Colon (tissue), 2 donors: ENCODE measurements around the gene ZNF581.

Experiments used
- FAIRE-seq: peaks from 2 replicates; lab custom pipeline; 2012; peaks lifted over from hg19 to GRCh38; lab: Jason Lieb, UNC
- donor health status: control.
- donor health status: control.

The ZNF581 gene, protein sequence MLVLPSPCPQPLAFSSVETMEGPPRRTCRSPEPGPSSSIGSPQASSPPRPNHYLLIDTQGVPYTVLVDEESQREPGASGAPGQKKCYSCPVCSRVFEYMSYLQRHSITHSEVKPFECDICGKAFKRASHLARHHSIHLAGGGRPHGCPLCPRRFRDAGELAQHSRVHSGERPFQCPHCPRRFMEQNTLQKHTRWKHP

GRCh38 chr19:55643003-55643886 lies at the start of gene ZNF581:
ZNF581 (plus strand) TSS chr19:55643649; CDS start chr19:55644572, 923 bp downstream.
- FAIRE-seq = no peak

DNA sequence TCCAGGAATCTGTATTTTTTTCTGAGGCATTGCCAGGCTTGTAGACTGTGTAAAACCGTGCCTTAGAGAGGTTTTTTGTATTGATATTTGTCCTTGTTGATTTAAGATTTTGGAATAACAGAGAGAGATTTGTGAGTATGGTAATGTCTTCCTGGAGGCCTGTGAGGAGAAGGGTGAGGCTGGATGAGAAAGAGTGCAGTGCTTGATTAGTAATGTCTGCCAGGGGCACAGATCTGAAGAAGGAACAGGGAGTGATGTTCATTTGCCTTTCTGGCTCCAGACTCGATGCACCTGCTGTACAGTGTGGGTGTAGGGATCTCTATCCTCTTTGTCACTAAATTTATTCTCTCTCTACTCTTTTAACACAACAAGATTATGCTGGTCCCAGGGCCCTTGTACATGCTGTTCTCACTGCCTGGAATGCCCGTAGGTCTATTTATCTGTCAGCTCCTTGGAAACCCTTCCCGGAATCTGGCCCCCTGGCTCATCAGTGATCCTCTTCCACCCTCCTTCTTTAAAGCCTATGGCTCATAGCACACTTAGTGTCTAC lies 48.4 kb upstream of the ZNF581 start:
- no peak for FAIRE-seq

GRCh38 chr19:55596304-55596703 lies 47.1 kb upstream of the ZNF581 start:
- FAIRE-seq = no peak

GRCh38 chr19:55597501-55597921 lies 45.9 kb upstream of the ZNF581 start:
- no peak for FAIRE-seq

DNA sequence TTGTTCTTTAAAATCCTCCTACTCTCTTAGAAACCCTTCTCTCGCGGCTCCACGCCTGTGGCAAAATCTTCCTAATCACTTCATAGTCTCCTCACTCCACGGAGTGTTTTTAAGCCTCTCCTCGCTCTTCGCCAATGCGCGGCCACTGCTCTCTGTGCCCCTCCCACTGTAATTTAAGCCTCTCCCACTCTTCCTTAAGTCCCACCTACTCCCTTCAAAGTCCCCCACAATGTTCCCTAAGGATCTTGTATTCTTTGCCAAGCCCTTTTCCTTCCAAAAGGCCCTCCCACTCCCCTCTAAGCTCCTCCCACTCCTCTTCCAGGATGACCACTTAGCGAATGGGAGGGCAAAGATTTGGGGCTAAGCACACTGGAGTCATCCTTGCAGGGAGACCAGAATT lies 45.4 kb upstream of the ZNF581 start:
- FAIRE-seq = no peak

- no peak for FAIRE-seq
Measured at GRCh38 chr19:55598719-55599467, 44.6 kb upstream of the ZNF581 start.

- no peak for FAIRE-seq
Measured at GRCh38 chr19:55599468-55599841, 44.0 kb upstream of the ZNF581 start, which contains the start of gene FIZ1. FIZ1 (minus strand) TSS chr19:55599517; CDS start chr19:55597865, 1,652 bp downstream.

GRCh38 chr19:55599842-55600661 lies 43.4 kb upstream of the ZNF581 start, which contains the start of gene ZNF524:
ZNF524 (plus strand) TSS chr19:55600288; CDS start chr19:55602113, 1,825 bp downstream.
- FAIRE-seq = no peak

DNA sequence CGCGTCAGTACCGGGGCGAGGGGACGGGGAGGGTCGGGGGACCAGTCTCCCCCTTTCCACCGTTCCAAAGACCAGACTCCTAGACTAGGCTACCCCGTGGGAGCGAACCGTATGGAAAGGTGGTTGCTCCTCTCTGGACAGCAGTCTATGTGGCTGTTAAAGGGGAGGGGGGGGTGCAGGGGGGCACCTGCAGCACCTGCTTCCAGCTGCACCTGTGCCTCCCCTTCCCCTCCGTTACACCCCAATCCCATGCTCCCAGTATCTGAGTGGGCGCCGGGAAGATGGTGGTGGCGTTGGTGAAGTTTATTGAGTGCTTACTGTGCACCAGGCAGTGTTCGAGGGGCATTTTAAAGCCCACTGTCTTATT lies 42.8 kb upstream of the ZNF581 start:
- no peak for FAIRE-seq

GRCh38 chr19:55601084-55601483 lies 42.4 kb upstream of the ZNF581 start:
- FAIRE-seq = no peak

DNA sequence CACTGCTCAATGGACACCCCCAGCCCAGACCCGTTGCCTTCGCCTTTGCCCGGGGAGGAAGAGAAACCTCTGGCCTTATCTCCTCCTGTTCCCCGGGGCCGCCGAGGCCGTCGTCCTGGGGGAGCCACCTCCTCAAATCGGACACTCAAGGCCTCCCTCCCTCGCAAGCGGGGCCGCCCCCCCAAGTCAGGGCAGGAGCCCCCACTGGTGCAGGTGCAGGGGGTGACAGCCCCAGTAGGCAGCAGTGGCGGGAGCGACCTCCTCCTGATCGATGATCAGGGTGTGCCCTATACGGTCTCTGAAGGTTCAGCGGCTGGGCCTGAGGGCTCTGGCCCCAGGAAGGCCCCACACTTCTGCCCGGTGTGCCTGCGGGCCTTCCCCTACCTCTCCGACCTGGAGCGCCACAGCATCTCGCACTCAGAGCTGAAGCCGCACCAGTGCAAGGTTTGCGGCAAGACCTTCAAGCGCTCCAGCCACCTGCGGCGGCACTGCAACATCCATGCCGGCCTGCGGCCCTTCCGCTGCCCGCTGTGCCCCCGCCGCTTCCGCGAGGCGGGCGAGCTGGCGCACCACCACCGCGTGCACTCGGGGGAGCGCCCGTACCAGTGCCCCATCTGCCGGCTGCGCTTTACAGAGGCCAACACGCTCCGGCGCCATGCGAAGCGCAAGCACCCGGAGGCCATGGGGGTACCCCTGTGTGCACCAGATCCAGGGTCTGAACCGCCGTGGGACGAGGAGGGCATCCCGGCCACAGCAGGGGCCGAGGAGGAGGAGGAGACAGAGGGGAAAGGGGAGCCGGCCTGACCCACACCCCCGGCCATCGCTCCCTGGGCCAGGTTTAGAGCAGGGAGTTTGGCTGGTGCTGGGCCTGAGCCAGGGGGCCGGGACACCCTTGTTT lies 41.1 kb upstream of the ZNF581 start:
- FAIRE-seq = no peak

DNA sequence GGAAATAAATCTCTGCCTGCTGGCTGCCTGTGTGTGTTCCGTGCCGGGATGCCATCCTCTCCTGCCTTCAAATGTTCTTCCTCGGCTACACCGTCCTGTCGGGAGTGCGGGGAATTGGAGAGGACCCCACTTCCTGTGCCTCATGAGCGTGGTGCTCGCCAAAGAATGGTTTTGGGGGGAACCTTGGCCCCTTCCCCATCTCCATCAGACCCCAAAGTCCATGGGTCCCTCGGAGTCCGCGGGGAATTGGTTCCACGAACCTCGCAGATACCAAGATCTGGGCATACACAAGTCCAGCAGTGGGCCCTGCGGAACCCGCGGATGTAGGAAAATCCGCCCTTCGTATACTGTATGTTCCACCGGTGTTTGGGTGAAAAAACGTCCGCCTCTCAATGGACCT lies 40.3 kb upstream of the ZNF581 start:
- no peak for FAIRE-seq

DNA sequence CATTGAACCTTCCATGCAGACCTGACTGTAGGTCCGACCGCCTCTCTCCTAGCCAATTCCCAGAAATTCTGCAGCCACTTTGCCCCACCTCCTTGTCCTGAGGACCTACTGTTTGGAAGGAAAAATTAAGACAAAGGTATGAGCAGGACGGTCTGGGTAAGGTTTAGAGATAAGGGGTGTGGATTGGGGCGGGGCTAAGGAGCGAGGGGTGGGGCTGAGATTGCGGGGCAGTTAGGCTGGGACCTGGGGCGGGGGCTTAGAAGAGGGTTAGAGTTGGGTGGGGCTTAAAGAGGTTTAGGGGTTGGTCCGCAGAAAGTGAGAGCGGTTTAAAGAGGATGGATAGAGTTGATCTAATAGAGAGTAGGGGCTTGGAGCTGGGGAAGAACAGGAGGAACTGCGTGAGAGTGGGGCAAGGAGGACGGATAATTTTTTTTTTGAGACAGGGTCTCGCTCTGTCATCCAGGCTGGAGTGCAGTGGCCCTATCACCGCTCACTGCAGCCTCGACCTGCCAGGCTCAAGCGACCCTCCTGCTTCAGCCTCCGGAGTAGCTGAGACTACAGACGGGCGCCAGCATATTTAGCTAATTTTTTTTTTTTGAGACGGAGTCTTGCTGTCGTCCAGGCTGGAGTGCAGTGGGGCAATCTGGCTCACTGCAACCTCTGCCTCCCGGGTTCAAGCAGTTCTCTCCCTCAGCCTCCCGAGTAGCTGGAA lies 39.7 kb upstream of the ZNF581 start:
- FAIRE-seq = no peak

DNA sequence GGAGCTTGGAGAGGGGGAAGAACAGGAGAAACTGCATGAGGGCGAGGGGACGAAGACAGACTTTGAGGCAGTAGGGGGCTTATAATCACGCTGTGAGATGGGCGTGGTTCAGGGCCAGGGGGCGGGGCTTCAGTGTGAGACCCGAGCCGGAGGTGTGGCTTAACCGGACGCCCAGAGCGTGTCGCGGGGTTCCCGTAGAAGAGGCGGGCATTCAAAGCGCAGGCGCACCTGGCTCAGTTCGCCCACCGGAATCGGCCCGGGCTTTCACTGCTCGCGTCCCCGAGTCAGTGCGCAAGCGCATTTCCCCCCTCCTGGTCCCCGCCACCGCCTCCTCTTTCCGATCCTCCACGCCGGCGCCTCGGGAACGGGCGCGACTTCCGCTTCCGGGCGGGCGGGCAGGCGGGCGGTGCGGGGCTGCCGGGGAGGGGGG lies 38.2 kb upstream of the ZNF581 start:
- FAIRE-seq = no peak

DNA sequence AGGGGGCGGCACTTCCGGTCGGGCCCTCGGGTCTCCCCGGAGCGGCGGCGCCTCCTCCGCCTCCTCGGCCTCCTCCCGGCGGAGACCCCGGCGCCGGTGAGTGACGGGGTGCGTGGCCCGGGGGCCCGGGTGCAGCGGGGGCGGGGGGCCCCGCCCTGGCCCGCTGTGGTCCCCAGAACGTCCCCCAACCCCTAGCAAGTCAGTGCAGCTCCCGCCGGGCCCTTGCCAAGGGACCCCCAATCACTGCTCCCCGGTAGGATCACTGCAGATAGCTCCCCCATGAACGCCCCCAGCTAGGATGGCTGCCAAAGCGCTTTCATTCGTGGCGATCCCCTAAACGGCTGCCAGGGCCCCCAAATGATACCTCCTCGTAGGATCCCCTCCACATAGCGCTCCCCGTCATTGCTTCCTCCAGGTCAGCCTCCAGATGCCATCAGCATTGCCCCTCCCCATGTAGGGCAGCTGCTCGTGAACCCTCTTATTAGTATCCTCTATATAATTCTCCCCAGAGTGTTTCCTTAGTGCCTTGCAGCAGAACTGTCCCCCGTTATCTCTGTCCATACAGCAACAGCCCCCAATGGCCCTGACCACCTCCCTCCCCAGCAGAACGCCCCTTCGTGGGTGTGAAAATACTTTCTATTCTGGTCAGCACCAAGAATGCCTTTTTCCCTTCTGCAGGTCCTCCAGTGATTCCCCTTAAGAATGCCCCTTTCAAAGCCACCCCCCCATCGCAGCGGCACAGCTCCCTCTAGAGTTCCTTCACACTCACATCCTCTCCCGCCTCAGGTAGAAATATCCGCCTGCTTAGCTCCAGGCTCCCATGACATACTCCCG lies 37.6 kb upstream of the ZNF581 start, which contains the start of gene ZNF865:
TSS of gene ZNF865 (plus strand) at position 11 of the 834 bp plus-strand sequence. CDS start 7,972 bp downstream, outside the sequence.
- FAIRE-seq = no peak

DNA sequence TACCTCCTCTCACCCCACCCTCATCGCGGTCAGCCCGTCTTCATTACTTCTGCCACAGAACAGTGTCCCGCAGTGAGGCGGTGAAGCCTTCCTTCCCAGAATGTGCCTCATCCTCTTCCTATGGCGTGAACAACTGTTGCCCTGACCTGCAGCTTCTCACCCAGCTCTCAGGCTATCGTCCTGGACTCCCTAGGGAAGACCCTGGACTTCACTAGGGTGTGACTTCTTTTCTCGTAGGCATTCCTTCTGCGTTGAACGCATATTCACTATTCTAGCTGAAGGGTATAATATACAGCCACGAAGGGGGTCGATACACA lies 37.0 kb upstream of the ZNF581 start:
- no peak for FAIRE-seq

GRCh38 chr19:55606817-55607216 lies 36.6 kb upstream of the ZNF581 start:
- no peak for FAIRE-seq

- no peak for FAIRE-seq
Measured at GRCh38 chr19:55609326-55609725, 34.1 kb upstream of the ZNF581 start.
